GM21360 (cell line): Measurements from ENCODE around the gene CMSS1.

Source experiments
- ATAC-seq: cut with Tn5 transposase; IDR thresholded peaks from one replicate; pipeline ENCODE4 v1.9.1; 2021; ENCODE audit warnings: mild to moderate bottlenecking, moderate library complexity; ENCODE audit not compliant: unreplicated experiment

The CMSS1 gene

DNA sequence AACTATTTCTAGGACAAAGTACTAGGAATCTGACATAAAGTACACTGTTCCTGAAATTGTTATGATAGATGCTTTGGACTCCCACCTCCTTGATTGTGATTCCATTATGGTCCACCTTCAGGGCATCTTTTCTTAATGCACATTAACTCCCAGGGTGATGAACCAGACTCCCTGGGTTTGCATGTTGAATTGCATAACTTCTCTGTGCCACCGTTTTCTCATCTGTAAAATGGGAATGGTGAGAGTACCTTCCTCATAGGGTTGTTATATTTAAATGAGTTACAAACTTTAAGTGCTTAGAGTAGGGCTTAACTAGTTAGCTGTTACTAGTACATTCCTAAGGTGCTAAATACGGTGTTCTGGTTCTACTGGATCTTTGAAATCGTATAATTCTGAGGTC is 81.9 kb downstream of the CMSS1 start:
- no peak for ATAC-seq

DNA sequence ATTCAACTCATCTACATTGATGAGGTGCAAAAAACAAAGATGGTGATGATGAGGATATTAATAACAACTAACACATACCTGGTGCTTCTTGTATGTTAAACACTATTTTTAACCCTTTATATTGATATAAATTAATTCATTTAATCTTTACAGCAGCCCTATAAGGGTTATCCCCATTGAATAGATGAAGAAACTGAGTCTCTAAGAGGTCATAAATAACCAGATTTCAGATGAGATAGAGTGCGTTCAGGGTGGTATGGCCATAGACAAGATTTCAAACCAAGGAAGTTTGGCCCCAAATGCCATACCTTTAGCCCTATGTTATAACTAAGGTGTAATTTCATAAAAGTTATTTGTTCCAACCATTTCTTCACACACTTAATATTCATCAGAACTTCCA is 82.6 kb downstream of the CMSS1 start:
- ATAC-seq: no peak

DNA sequence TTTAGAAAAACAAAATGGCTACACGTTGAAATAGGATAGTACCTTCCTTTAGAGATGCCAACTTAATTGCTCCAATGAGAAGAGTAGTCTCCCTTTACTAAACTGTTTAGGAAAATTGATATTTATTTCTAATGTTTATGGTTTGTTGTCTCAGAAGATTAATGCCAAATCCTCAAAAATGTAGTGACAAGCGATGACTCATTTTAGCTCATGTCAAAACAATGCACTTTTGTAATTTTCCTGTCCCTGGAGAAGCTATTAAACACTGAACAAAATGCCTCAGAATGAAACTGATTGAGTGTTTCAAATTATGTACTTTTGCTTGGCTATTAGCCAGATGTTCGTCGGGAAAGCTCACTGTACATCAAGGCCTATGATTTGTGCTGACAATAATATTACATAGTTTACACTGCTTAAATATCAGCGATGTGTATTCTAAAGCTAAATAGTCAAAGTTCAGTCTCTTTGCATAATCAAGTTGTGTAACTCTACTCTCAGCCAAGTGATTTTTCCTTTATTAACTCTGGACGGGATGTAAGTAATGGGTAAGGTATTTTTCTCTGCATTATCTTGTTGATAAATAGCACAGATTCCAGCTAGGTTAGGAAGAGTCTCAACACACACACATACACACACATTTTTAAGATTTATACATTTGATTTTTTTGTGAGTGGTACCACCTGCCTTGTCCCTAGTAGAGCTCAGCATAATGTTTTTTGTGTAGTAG is 83.7 kb downstream of the CMSS1 start:
- no peak for ATAC-seq

DNA sequence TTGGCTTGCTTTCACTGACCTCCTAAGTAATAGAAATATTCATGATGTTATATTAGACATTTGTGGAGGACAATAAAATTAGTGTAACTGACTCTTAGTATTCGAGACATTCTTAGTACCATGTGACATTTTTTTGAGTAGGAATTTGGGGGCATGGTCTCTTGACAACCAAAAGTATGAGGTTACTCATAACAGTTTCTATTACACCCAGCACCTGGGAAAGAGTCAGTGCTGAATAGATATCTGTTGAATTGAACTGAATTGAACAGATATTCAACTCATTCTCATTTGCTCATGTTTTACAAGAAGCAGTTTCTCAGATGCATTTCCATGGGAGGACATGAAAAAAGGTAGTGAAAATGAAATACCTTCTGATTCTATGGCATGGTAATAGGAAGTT is 84.4 kb downstream of the CMSS1 start:
- no peak for ATAC-seq

DNA sequence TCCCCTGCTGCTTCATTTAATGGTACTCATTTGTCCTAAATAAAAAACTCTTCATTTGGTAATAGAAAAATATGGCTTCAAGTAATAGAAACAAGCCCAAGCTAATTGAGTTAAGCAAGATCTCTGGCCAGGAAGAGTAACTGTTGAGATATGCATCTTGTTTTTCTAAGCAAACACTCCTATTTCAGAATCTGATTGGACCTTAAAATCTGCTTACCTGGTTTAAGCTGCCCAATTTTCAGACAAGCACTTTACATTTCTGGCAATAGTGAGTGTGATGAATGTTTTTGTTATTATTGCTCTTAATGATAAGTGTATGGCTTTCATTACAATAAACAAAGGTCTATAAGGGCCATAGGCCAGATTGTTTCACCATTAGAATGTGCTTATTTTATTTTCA is 86.2 kb downstream of the CMSS1 start:
- ATAC-seq: no peak

DNA sequence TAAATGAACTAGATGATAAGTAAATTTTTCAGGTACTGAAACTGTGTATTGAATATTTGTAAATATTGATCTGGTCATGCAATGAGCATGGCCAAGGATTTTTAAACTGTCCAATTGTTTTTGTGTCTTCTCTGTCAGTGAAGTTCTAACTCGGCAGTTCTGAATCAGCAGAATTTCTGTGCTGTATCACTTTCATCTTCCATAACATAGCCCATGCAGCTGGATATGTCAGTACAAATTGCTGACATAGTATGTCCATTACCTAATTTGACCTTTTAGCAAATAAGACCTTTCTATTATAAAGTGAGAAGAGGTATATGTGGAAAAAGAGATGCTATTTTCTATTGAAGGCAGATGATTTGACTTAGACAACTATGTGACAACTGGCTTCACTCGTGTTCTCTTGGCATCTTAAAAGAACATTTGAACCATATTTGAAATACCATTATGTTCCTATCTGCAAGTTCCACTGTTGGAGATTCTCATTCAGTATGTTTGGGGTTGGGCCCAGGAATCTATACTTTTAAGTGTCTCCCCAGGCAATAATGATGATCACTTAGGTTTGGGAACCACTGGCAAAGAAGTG is 90.4 kb downstream of the CMSS1 start:
- no peak for ATAC-seq

DNA sequence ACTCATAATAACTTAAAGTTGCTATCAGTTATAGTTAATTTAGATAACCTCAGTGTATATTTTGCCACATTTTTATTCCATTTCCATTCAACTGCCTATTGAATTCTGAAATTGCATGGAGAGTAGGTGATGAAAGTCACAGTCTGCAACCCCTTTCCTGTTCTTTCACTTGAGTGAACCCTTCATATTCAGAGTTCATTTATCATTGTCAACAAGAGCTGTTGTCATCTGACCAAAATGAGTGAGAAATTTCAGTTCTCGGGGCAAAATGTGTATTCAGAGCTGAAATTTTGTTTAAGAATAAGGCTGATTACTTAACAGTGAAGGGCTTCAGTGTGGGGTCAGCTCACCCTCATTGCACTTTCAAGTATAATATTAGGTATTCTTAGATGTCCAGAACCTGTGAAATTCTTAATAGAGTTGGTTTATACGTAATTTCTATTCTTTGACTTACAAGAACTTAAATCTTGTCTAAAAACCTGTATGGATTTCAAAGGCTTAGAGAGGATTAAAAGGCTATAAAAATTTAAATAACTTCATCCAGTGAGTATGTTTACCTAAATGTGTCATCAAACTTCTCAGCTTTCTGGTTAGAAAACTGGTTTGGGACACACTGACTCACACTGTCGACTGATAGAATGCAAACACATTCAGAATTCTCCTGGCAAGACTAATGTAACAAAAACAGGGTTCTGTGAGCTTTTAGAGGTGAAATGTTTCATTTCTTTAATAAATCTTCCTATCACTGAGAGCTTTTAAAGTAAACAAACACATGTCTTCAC is 92.2 kb downstream of the CMSS1 start:
- no peak for ATAC-seq

DNA sequence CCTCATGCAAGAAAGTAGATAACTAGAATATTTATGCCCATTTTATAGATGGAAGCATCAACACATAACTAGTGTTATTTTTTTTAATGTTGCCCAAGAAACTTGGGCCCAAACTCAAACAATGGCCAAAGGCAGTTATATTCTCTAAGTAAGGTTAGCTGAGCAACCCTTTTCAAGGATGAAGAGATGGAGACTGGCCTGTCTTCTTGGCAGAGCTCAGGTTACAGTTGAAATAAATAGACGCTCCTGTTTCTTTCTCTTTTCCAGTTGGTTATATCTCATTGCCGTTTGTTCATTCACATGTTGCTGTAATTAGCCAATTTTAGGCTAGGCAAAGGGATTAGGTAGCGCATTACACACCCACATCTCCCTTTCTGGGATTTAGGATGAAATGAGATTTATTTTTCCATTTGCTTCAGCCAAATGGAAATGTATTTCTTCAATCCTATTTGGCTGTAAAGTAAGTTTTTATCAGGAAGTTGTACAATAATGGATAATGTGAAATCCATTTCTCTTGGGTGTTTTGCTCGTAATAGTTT is 93.2 kb downstream of the CMSS1 start:
- no peak for ATAC-seq

DNA sequence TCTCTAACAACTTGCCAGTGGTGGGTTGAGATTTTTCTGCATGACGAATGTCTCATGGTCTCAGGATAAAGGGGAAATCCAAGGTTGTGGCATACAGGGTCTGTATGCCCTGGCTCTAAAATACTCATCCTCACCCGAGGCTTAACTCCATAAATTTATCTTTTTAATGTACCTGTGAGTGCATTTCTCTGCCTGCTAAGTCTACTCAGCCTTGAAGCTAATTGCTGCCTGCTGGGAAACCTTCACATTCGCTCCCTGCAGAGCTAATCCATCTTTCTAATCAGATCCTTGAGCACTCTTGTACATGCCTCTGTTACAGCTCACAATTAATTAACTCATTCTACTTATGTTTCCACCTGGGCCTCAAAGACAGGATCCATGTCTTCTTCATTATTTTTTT is 93.8 kb downstream of the CMSS1 start:
- no peak for ATAC-seq

DNA sequence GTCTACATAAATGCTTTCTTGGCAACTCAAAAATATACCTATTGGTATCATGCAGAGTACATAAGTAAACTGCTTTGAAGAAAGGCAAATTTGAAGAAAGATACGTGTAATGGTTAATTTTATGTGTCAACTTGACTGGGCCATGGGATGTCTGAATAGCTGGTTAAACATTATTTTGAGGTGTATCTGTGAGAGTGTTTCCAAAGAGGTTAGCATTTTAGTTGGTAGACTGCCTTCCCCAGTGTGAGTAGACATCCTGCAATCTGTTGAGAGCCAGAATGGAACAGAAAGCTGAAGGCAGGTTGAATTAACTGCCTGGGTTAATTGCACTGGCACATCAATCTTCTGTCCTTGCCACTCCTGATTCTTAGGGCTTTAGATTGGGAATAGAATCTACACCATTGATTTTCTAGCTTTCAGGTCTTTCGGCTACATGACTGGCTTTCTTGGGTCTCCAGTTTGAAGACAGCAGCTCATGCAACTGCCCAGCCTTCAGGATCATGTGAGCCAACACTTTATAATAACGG is 98.3 kb downstream of the CMSS1 start:
- ATAC-seq: no peak

DNA sequence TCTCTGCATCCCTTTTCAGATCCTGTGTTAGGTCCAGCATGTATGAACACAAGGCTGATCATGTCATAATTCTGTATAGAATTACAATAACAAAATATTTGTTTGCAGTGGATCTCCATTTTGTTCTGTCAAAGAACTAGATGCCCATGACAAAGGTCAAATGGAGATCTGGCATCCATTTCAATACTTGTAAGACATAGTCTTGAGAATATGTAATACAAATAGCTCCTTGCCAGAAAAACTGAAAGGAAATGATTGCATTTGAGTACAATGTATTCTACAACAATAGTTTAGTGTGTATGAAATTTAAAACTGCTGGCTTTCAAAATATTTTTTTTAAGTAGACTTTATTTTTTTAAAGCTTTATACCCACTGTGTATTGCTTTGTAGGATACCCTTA is 101.1 kb downstream of the CMSS1 start:
- ATAC-seq: no peak

DNA sequence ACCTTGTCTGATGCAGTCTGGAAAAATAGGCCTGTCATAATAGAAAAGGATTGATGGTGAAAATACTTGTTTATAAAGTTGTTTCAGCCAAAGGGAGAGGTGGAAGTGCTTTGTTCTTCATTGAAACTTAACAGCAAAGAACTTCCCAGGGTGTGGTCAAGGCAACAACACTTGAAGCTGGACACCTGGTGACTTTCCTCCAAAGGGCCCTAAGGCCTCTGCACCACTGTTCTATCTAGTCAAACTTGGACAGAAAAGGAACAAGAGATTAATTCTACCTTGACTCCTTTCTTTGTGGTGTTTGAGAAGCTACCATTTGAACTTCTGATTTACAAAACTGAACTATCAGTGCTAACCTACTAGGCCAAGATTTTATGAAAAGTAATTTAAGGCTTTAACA is 102.0 kb downstream of the CMSS1 start:
- no peak for ATAC-seq

DNA sequence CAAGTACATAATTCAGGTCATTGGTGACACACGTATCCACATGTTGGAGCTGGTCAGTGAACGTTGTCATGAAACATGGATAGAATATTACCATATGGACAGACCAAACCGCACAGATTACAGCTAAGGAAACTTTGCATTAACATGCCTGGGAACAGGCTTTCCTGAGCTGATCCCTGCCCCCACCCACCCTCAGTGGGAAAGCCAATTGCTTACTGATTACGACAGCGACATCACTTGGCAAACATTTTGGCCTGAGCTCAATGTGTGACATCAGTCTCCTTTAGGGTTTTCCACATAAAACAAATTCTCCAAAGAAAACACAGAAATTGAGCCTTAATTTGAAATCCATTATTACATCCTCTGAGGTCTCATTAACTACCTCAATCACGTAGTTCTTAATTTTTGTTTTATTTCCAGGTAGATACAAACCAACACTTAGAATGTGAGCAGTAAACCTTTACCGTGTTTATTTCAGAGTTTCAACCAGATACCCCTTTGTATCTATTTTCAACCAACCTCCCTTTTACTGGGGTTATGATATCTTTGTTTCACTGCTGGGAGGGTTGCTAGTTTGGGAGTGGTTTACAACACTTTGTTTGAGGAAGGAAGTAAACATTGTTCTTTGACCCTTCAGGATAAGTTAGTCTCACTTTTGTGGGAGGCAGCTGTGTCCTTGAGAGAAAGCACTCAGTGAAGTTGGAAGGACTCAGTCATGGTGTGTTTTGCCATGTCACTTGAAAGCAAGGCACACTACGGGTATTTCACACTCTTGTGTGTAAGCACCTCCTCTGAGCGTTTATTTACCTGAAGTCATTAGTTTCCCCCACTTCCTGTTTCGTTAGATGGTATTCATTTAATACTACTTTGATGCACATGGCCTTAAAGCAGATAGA is 103.1 kb downstream of the CMSS1 start:
- peak; percentile 50 for ATAC-seq

DNA sequence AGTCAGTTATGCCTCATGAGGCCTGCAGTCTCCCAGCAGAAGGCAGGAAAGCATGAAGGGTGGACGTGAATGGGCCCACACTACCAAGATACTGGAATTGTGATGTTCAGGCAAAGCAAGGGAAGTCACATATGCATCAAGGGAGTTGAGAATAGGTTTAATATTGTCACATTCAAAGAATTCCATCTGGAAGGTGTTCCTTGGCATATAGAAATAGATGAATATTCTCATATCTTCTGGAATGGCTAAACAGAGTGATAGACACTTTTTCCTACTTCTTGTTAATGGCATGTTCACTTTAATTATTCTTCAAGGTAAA is 103.7 kb downstream of the CMSS1 start:
- ATAC-seq: no peak

DNA sequence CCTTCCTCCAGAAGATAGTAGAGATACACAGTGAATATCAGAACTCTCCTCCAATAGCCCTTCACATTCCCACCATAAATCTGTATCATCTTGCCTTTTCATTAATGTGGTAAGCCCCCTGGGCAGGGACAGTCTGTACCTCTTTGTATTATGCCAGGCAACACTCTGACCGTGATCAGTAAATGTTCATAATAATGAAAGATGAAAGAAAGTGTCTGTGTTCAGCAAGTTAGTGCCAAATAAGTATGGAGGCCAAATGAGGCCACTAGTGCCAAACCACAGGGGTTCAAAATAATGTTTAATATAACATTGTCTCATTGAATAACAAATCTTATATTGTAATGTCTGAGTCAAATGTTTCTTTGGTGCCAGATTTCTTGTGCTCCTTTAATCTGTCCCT is 104.3 kb downstream of the CMSS1 start:
- ATAC-seq: no peak

DNA sequence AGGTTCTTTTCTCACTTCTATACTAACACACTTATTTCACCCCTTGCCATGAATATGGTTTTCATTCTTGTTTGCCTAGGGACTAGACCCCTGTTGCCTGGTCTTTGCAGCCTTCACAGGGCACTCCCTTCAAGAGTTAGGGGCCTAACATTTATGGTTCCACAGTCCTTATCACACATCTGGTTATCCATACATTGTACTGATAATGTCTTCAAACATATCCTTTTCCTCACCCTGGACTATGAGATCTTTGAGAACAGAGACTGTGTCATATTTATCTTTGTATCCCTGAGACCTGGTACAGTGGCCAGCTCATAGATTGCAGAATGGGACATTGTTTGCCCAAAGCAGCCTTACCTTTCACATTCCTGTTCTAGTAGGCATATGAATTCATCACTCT is 106.2 kb downstream of the CMSS1 start:
- no peak for ATAC-seq

DNA sequence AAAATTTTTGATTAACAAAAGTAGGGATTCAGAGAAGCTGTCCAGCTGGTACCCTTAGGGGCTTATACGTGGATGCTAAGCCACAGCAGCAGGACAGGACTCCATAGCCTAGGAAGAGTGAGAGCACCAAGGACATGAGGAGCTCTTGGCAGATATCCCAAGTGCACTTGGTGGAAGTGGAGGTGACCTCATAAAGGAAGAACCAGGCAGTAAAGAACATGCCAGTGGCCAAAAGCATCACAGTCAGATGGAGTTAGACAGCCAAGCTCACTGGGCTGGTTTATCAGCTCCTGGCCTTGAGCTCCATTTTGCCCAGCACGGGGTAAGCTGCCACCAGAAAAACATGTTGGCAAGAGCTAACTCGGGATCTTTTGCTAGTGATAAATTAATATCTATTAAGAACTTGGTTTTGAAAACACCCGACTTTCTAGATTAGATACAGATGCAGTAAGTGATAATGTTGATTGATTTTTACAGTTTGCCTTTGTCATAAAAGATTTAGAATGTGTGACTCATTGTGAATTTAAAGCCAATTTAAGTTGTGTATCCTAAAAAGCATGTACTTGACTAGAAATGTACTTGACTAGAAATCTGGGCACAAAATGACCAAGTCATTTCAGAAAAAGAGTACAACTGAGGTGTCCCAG is 108.0 kb downstream of the CMSS1 start:
- no peak for ATAC-seq

DNA sequence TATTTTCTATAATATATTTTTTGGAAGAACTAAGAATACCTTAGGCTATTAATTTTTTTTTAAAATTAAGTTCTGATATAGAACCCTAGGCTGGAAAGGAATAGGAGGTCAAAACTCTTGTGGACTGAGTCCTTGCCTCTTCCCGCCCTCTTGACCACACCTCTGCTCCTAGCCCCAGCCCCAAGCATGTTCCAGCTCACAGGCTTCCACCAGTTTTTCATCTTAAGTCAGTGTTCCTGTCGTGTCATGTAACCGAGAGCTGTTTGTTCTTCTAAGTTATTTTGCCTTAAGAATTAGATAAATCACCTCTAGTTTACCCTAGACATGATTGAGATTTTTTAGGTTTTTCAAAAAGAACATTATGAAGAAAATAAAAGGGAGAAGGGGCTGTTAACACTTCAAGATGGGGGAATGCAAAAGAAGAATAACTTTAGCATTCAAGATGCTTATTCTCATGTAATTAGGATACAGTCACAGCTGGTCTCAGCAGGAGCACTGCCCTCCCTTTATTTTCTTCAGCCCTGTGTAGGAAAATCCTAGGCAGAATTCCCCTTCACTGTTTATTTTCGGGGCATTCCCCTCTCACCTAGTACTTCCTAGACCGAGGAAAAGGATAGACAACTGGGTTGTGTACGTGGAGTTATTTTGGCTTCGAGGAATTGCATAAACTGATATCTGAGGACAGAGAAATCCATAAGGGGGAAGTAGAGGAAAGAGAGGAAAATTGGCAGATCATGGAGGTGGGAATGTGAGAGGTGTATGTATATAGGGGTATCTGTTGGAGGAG is 110.2 kb downstream of the CMSS1 start:
- ATAC-seq: no peak
